ENCODE measurements around the gene TAS2R40. TPM values are rescaled to one million over a fixed set of nuclear protein-coding genes. Genes with fewer than 3 reads are reported as not detected.
"Not testable (repeated sequence)": the region's sequence is repeated elsewhere in the genome, so short reads cannot be mapped to it uniquely, and the experiment has no call there.

TAS2R40 gene
- not detected for total RNA-seq
- long read RNA-seq: 0 reads

DNA sequence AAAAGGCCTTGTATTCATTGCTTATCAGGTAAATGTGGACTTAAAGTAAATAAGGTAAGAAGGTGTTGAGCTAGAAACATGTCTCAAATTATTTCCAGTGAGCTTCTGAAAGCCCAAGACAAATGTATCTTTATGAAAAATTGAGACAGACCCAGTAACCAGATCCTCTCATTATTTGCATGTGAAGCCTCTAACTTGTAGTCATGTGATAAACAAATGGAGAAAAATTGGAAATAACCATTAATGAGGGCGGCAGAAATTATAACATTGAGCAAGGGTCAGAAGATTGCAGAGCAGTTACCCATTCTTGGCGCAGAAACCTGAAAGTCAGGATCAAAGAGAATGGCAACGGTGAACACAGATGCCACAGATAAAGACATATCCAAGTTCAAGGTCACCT lies at the start of gene TAS2R40:
Gene TAS2R40, plus strand, starts transcription at position 301 of the 400 bp plus-strand sequence. Its CDS starts 42 bp downstream, at position 343.
- no peak for DNase-seq
- intact Hi-C loops (cut with micrococcal nuclease): no loop called here
- Histone ChIP-seq H3K9me3 (replicated peaks) (no peaks in the 10 kb centered on the region), H3K27ac (replicated peaks) (no peak within 1 kb of the TSS), H3K4me1 (no peaks in the 10 kb centered on the region), H3K4me3 (no peak within 1 kb of the TSS), H3K36me3 (no peaks in the 10 kb centered on the region), H3K27me3 (ENCODE audit: low read depth) (peaks cover 16% of the 10 kb centered on the region)
- TF ChIP-seq CTCF (IDR thresholded peaks at IDR 0.05; ENCODE audit: borderline replicate concordance): no peak

DNA sequence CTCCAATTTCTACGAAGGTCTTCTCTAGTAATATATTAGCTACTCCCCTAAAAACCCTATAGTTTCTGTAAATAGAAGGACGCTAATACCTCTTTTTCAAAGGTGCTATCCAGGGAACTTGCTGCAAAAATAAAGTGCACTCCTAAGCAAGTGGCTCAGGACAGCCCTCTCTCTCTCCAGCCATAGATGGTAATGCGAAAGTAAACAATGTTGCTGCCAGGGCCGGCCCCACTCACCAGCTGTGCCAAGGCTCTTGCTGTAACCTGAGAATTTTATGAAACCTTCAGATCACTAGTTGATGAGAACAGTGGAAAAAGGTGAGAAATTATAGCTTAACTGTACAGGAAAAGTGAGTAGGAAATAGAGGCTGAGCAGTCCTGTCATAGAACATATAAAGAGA lies 49.5 kb upstream of the TAS2R40 start:
- no peak overlapping the region for H3K4me3 ChIP-seq
- no peaks in the 10 kb centered on the region for H3K4me1 ChIP-seq
- no peak for TF ChIP-seq CTCF (IDR thresholded peaks at IDR 0.05; ENCODE audit: borderline replicate concordance)
- peaks cover 15% of the 10 kb centered on the region for H3K9me3 ChIP-seq (replicated peaks)
- DNase-seq: no peak
- H3K27me3 ChIP-seq (ENCODE audit: low read depth): no peaks in the 10 kb centered on the region
- H3K36me3 ChIP-seq: no peaks in the 10 kb centered on the region
- H3K27ac ChIP-seq (replicated peaks): no peak overlapping the region
- intact Hi-C loops (cut with micrococcal nuclease): no loop called here

- Histone ChIP-seq H3K36me3 (no peaks in the 10 kb centered on the region), H3K9me3 (replicated peaks) (peaks cover 52% of the 10 kb centered on the region), H3K4me1 (no peaks in the 10 kb centered on the region), H3K27me3 (ENCODE audit: low read depth) (no peaks in the 10 kb centered on the region), H3K4me3 (no peak overlapping the region), H3K27ac (replicated peaks) (no peak overlapping the region)
- DNase-seq: no peak
- intact Hi-C loops (cut with micrococcal nuclease): no loop called here
- TF ChIP-seq CTCF (IDR thresholded peaks at IDR 0.05; ENCODE audit: borderline replicate concordance): no peak
Observed at GRCh38 chr7:143176128-143176527, 45.7 kb upstream of the TAS2R40 start.

- no peak overlapping the region for H3K27ac ChIP-seq (replicated peaks)
Observed at GRCh38 chr7:143177374-143178119, 44.3 kb upstream of the TAS2R40 start.

GRCh38 chr7:143180771-143181170 lies 41.1 kb upstream of the TAS2R40 start:
- intact Hi-C loops (cut with micrococcal nuclease); DNase-seq: not testable (repeated sequence)

More at GRCh38 chr7:143177374-143178119, 44.3 kb upstream of the TAS2R40 start:
- no peaks in the 10 kb centered on the region for H3K4me1 ChIP-seq
- H3K9me3 ChIP-seq (replicated peaks): peaks cover 52% of the 10 kb centered on the region
- no peaks in the 10 kb centered on the region for H3K36me3 ChIP-seq
- H3K4me3 ChIP-seq: no peak overlapping the region
- no peak for DNase-seq
- no peak for TF ChIP-seq CTCF (IDR thresholded peaks at IDR 0.05; ENCODE audit: borderline replicate concordance)
- intact Hi-C loops (cut with micrococcal nuclease): no loop called here
- H3K27me3 ChIP-seq (ENCODE audit: low read depth): no peaks in the 10 kb centered on the region

GRCh38 chr7:143181349-143181748 lies 40.5 kb upstream of the TAS2R40 start:
- no peak for TF ChIP-seq CTCF (IDR thresholded peaks at IDR 0.05; ENCODE audit: borderline replicate concordance)
- intact Hi-C loops (cut with micrococcal nuclease): no loop called here
- Histone ChIP-seq H3K27me3 (ENCODE audit: low read depth) (no peaks in the 10 kb centered on the region), H3K36me3 (no peaks in the 10 kb centered on the region), H3K9me3 (replicated peaks) (peaks cover 48% of the 10 kb centered on the region), H3K4me1 (no peaks in the 10 kb centered on the region), H3K4me3 (no peak overlapping the region), H3K27ac (replicated peaks) (no peak overlapping the region)
- DNase-seq: no peak

More at GRCh38 chr7:143180771-143181170, 41.1 kb upstream of the TAS2R40 start:
- peaks cover 52% of the 10 kb centered on the region for H3K9me3 ChIP-seq (replicated peaks)
- not testable (repeated sequence) for H3K27ac ChIP-seq (replicated peaks); H3K36me3 ChIP-seq; H3K27me3 ChIP-seq (ENCODE audit: low read depth); H3K4me1 ChIP-seq; H3K4me3 ChIP-seq

Measured in left ventricle myocardium inferior (tissue), 1 donor.